Spleen (tissue), 11 donors: ENCODE data around the gene SYK. TPM values are rescaled to one million over a fixed set of nuclear protein-coding genes. Genes with fewer than 3 reads are reported as not detected.

ENCODE experiments used
- DNase-seq: peaks from one replicate; pipeline ENCODE4 v3.0.0-alpha.2; 2020
- H3K27ac ChIP-seq, 8 donors: fragments of 200-600 bp; sonication (generic) in 7 of 8; 1 replicate in 4 of 8; 2 replicates in 4 of 8; pipeline versions ENCODE4 v1.5.0 to v1.8.0; 2016 to 2021; ENCODE audit warnings: inconsistent platforms in 4 of 8, mild to moderate bottlenecking in 4 of 8, moderate library complexity in 1 of 8
- H3K27me3 ChIP-seq, 7 donors: fragments of 200-600 bp; sonication (generic) in 6 of 7; replicated peaks in 1 of 7; 1 replicate in 4 of 7; 2 replicates in 3 of 7; pipeline versions ENCODE4 v1.5.0 to v1.8.0; 2016 to 2021; ENCODE audit warnings: inconsistent platforms in 3 of 7, mild to moderate bottlenecking in 1 of 7
- H3K36me3 ChIP-seq, 6 donors: fragments of 200-600 bp; sonication (generic) in 5 of 6; 1 replicate in 4 of 6; 2 replicates in 2 of 6; pipeline versions ENCODE4 v1.5.0 to v1.8.0; 2016 to 2021; ENCODE audit warnings: inconsistent platforms in 2 of 6
- H3K4me1 ChIP-seq, 6 donors: fragments of 200-600 bp; sonication (generic) in 5 of 6; 1 replicate in 3 of 6; 2 replicates in 3 of 6; pipeline versions ENCODE4 v1.5.0 to v1.8.0; 2016 to 2021; ENCODE audit warnings: inconsistent platforms in 3 of 6
- H3K4me3 ChIP-seq, 8 donors: fragments of 200-600 bp; sonication (generic) in 7 of 8; 1 replicate in 4 of 8; 2 replicates in 4 of 8; pipeline versions ENCODE4 v1.5.0 to v1.8.0; 2016 to 2021; ENCODE audit warnings: inconsistent platforms in 4 of 8, mild to moderate bottlenecking in 4 of 8, moderate library complexity in 2 of 8
- H3K9me3 ChIP-seq, 8 donors: fragments of 200-600 bp; sonication (generic) in 7 of 8; 1 replicate in 4 of 8; 2 replicates in 4 of 8; pipeline versions ENCODE4 v1.5.0 to v1.8.0; 2016 to 2021; ENCODE audit warnings: inconsistent platforms in 4 of 8
- POLR2A ChIP-seq, 3 donors: fragments of 450-650 bp; IDR thresholded peaks; one replicate each; pipeline ENCODE4 v1.5.1; 2017; ENCODE audit warnings: antibody characterized with exemption in 3 of 3, mild to moderate bottlenecking in 1 of 3
- POLR2AphosphoS5 ChIP-seq, 3 donors: sonication (generic); formaldehyde crosslinking; IDR thresholded peaks; one replicate each; pipeline ENCODE4 v1.5.1; 2017; ENCODE audit warnings: antibody characterized with exemption in 3 of 3
- WGBS, 5 donors: extraction: QIAGEN DNeasy Blood & Tissue Kit in 3 of 5; methylation state at CpG; one replicate each; pipeline versions ENCODE4 v1.1.5 to v1.1.7; 2013 to 2018; 5-methylcytosine and 5-hydroxymethylcytosine counted together
- intact Hi-C: fragments of 100-400 bp; cut with DNase I; formaldehyde crosslinking; loops from one replicate; pipeline ENCODE4 v1.15.0; 2023; ENCODE audit warnings: low total_unique reads
- polyA plus RNA-seq, 3 donors: library from polyadenylated mRNA; stranded (reverse); fragments of 200-250 nt; gene quantifications; one replicate each; pipeline ENCODE4 v1.2.1, GENCODE V29; 2013
- total RNA-seq, 7 donors: library from RNA; depleted of rRNA in 3 of 7; stranded (reverse); fragments of >200 nt in 3 of 7; fragmentation: NEBNext Ultra II Directional in 4 of 7; extraction: Animal tissue kit (Norgen Biotek cat#: 25700) in 4 of 7; gene quantifications; one replicate each; pipeline versions ENCODE4 v1.1.0 to v1.2.1, GENCODE V29; 2016 to 2021
- TF ChIP-seq, protein P1 (sequence below), 11 experiments: fragments of 200-600 bp in 7 of 11; fragments of 450-650 bp in 4 of 11; sonication (generic) in 4 of 11; IDR thresholded peaks in 8 of 11; conservative IDR thresholded peaks in 3 of 11; 1 replicate in 7 of 11; 2 replicates in 4 of 11; pipeline versions ENCODE4 v1.4.0 to v1.8.0; 2016 to 2021; ENCODE audit warnings: antibody characterized with exemption in 11 of 11, inconsistent platforms in 4 of 11, mild to moderate bottlenecking in 1 of 11
- donor health status: healthy with polysubstance abuse.
- donor health status: DM: no; HTN: no; CAD: no; lungs with moderate emphysema.
- donor health status: DM: no; HTN: no; CAD: no.
- donor health status: Bipolar disorder and iron deficiency.
- donor health status: healthy.
- donor health status: DM: no; HTN: no; CAD: no.
- donor health status: DM: yes; HTN: yes; CAD: no.

The SYK gene
- total and polyA plus RNA-seq, 10 donors, result 42.6 to 152 (median 111) TPM

GRCh38 chr9:90814355-90814754, 12.7 kb downstream of the SYK start:
- peak overlapping the region in 7 of 8 donors; percentile 16 to 84 (median 81) for H3K27ac ChIP-seq
- 70 to 90% (median 82%) methylated on average over 4 of the region's 4 CpGs for WGBS, 5 donors
- peaks cover 0 to 4% (median 0%) of the 10 kb centered on the region in 8 donors for H3K9me3 ChIP-seq
- DNase-seq, result no peak
- H3K4me3 ChIP-seq, result no peak overlapping the region
- peaks cover 9 to 87% (median 49%) of the 10 kb centered on the region in 6 donors for H3K4me1 ChIP-seq
- intact Hi-C loops, result no loop called here
- peaks cover 0 to 22% (median 0%) of the 10 kb centered on the region in 6 donors for H3K36me3 ChIP-seq
- H3K27me3 ChIP-seq, result peaks cover 0 to 10% (median 0%) of the 10 kb centered on the region in 7 donors
- TF ChIP-seq POLR2AphosphoS5 (IDR thresholded peaks at IDR 0.05) (no peak), POLR2A (IDR thresholded peaks at IDR 0.05) (no peak)
- TF ChIP-seq, protein P1, sequence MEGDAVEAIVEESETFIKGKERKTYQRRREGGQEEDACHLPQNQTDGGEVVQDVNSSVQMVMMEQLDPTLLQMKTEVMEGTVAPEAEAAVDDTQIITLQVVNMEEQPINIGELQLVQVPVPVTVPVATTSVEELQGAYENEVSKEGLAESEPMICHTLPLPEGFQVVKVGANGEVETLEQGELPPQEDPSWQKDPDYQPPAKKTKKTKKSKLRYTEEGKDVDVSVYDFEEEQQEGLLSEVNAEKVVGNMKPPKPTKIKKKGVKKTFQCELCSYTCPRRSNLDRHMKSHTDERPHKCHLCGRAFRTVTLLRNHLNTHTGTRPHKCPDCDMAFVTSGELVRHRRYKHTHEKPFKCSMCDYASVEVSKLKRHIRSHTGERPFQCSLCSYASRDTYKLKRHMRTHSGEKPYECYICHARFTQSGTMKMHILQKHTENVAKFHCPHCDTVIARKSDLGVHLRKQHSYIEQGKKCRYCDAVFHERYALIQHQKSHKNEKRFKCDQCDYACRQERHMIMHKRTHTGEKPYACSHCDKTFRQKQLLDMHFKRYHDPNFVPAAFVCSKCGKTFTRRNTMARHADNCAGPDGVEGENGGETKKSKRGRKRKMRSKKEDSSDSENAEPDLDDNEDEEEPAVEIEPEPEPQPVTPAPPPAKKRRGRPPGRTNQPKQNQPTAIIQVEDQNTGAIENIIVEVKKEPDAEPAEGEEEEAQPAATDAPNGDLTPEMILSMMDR (IDR thresholded peaks at IDR 0.05 in 8 of 11, conservative IDR thresholded peaks at IDR 0.05 in 3 of 11), result no peak

DNA sequence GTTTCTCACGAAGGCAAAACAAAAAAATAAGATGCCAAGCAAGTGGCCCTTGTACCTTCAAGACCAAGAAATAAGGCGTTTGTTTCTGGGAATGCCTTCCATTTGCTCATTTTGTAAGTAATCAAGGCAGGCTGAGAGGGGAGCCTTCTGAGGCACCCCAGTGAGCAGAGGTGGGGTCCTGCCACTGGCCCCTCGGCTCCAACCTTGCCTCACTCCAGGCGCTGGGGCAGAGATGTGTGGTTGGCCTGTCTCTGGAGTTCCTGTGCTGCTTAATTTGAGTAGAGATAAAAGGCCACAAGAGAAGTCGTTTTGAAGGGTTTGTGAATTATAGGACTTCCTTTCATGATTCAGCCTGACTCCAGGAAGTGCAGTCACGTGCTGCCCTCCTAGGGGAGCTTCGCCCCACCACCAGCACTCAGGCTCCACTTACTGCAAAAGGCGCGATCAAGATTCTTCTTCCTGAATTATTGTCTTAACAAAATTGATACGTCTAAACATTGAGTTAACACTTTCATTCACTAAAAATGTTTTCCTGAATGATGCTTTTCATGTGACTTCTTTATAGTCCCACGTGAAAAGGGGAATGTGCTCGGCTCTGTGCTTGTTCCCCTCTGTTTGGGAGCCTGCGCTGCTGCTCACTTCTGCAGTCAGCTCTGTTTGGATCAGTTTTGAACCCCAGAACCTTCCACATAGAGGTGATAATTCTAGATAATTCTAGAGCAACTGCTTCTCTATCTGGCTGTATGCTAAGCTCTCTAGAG, 13.7 kb downstream of the SYK start:
- intact Hi-C loops, result no loop called here
- H3K4me1 ChIP-seq, result peaks cover 5 to 86% (median 41%) of the 10 kb centered on the region in 6 donors

GRCh38 chr9:90815944-90816357, 14.3 kb downstream of the SYK start:
- peak overlapping the region in 2 of 8 donors; percentile 7 to 54 for H3K4me3 ChIP-seq
- H3K4me1 ChIP-seq, result peaks cover 5 to 86% (median 39%) of the 10 kb centered on the region in 6 donors
- H3K36me3 ChIP-seq, result peaks cover 0 to 26% (median 0%) of the 10 kb centered on the region in 6 donors
- no peaks in the 10 kb centered on the region for H3K27me3 ChIP-seq
- peak overlapping the region; percentile 21 to 84 (median 78) for H3K27ac ChIP-seq
- TF ChIP-seq, protein P1 (IDR thresholded peaks at IDR 0.05 in 8 of 11, conservative IDR thresholded peaks at IDR 0.05 in 3 of 11), result no peak
- 61 to 79% (median 75%) methylated on average over 4 of the region's 4 CpGs for WGBS, 5 donors
- intact Hi-C loops, result no loop called here
- DNase-seq, result no peak
- peaks cover 0 to 4% (median 0%) of the 10 kb centered on the region in 8 donors for H3K9me3 ChIP-seq

More for the DNA sequence above, 13.7 kb downstream of the SYK start:
- WGBS, 5 donors, result 8 to 15% (median 11%) methylated on average over 13 of the region's 13 CpGs
- Histone ChIP-seq H3K36me3 (peaks cover 0 to 22% (median 0%) of the 10 kb centered on the region in 6 donors), H3K27me3 (peaks cover 0 to 1% (median 0%) of the 10 kb centered on the region in 7 donors), H3K27ac (peak overlapping the region; percentile 21 to 84 (median 78)), H3K4me3 (peak overlapping the region in 2 of 8 donors; percentile 7 to 54), H3K9me3 (peaks cover 0 to 4% (median 0%) of the 10 kb centered on the region in 8 donors)
- TF ChIP-seq POLR2AphosphoS5 (IDR thresholded peaks at IDR 0.05), result peak in 2 of 3 donors; percentile 47 to 71
- TF ChIP-seq, protein P1 (IDR thresholded peaks at IDR 0.05 in 8 of 11, conservative IDR thresholded peaks at IDR 0.05 in 3 of 11), result no peak
- no peak for TF ChIP-seq POLR2A (IDR thresholded peaks at IDR 0.05)
- DNase-seq, result peak; percentile 88

GRCh38 chr9:90816690-90817089, 15.1 kb downstream of the SYK start:
- intact Hi-C loops, result no loop called here
- peaks cover 0 to 26% (median 0%) of the 10 kb centered on the region in 6 donors for H3K36me3 ChIP-seq
- WGBS, 5 donors, result 88 to 98% (median 95%) methylated on average over 2 of the region's 2 CpGs
- no peak for DNase-seq
- TF ChIP-seq POLR2AphosphoS5 (IDR thresholded peaks at IDR 0.05), result no peak
- TF ChIP-seq POLR2A (IDR thresholded peaks at IDR 0.05), result no peak
- TF ChIP-seq, protein P1 (IDR thresholded peaks at IDR 0.05 in 8 of 11, conservative IDR thresholded peaks at IDR 0.05 in 3 of 11), result no peak
- H3K9me3 ChIP-seq, result peaks cover 0 to 4% (median 0%) of the 10 kb centered on the region in 8 donors
- no peaks in the 10 kb centered on the region for H3K27me3 ChIP-seq
- peaks cover 5 to 86% (median 39%) of the 10 kb centered on the region in 6 donors for H3K4me1 ChIP-seq
- no peak overlapping the region for H3K4me3 ChIP-seq
- H3K27ac ChIP-seq, result peak overlapping the region in 1 of 8 donors; percentile 75
